HG02798 (cell line): ENCODE data around the gene ADAMTS17.
A peak's percentile ranks its signal among the peaks of the same experiment; 100 is the strongest.

Experiments
- ATAC-seq: cut with Tn5 transposase; IDR thresholded peaks from one replicate; pipeline ENCODE4 v1.9.1; 2021; ENCODE audit warnings: mild to moderate bottlenecking; ENCODE audit not compliant: unreplicated experiment, poor library complexity

ADAMTS17 gene

GRCh38 chr15:100341750-100342560 lies at the start of gene ADAMTS17:
TSS of gene ADAMTS17 (minus strand) at chr15:100341975. CDS start at chr15:100341899, 76 bp downstream.
- ATAC-seq: peak; percentile 94

GRCh38 chr15:100385300-100386050 lies 43.7 kb upstream of the ADAMTS17 start:
- ATAC-seq: no peak

GRCh38 chr15:100384108-100384410 lies 42.3 kb upstream of the ADAMTS17 start:
- ATAC-seq: no peak

GRCh38 chr15:100383302-100384107 lies 41.7 kb upstream of the ADAMTS17 start:
- ATAC-seq: no peak

- no peak for ATAC-seq
Measured at GRCh38 chr15:100373942-100374341, 32.2 kb upstream of the ADAMTS17 start.

GRCh38 chr15:100373120-100373896 lies 31.5 kb upstream of the ADAMTS17 start:
- no peak for ATAC-seq

- ATAC-seq: no peak
Measured at GRCh38 chr15:100372739-100373119, 31.0 kb upstream of the ADAMTS17 start.

GRCh38 chr15:100355342-100355741 lies 13.6 kb upstream of the ADAMTS17 start:
- no peak for ATAC-seq

- ATAC-seq: no peak
Measured at GRCh38 chr15:100353449-100353848, 11.7 kb upstream of the ADAMTS17 start.

- no peak for ATAC-seq
Measured at GRCh38 chr15:100350434-100351226, 8.9 kb upstream of the ADAMTS17 start.

GRCh38 chr15:100349696-100350433 lies 8.1 kb upstream of the ADAMTS17 start:
- peak; percentile 94 for ATAC-seq

GRCh38 chr15:100349321-100349695 lies 7.5 kb upstream of the ADAMTS17 start:
- no peak for ATAC-seq

GRCh38 chr15:100348578-100348977 lies 6.8 kb upstream of the ADAMTS17 start:
- no peak for ATAC-seq

GRCh38 chr15:100346866-100347512 lies 5.2 kb upstream of the ADAMTS17 start:
- no peak for ATAC-seq

- ATAC-seq: no peak
Measured at GRCh38 chr15:100345438-100345837, 3.7 kb upstream of the ADAMTS17 start.

GRCh38 chr15:100343251-100343650 lies 1.5 kb upstream of the ADAMTS17 start:
- no peak for ATAC-seq

GRCh38 chr15:100341239-100341749 lies 481 bp downstream of the ADAMTS17 start:
- no peak for ATAC-seq

- no peak for ATAC-seq
Measured at GRCh38 chr15:100340721-100341238, 995 bp downstream of the ADAMTS17 start.
